CD14-positive monocyte (primary cell): ENCODE measurements around the gene NSD1. TPM values are rescaled to one million over a fixed set of nuclear protein-coding genes. Genes with fewer than 3 reads are reported as not detected.

Experiments used
- DNase-seq, 3 donors: peaks; one replicate each; pipeline ENCODE4 v3.0.0-alpha.2; 2011 to 2022
- H2AFZ ChIP-seq: 2 replicates; pipeline ENCODE4 v1.6.0; 2012; ENCODE audit warnings: mild to moderate bottlenecking, low read depth, low read length, inconsistent platforms; ENCODE audit not compliant: insufficient read depth, poor library complexity, severe bottlenecking
- H3K27ac ChIP-seq, 2 donors: 1 replicate in 1 of 2; 2 replicates in 1 of 2; pipeline ENCODE4 v1.5.1; 2012 to 2013; ENCODE audit warnings: low read length in 2 of 2, control low read depth in 1 of 2, inconsistent platforms in 1 of 2, low read depth in 1 of 2, mild to moderate bottlenecking in 1 of 2
- H3K27me3 ChIP-seq, 2 donors: one replicate each; pipeline versions ENCODE4 v1.6.0 to v1.6.1; 2011 to 2013; ENCODE audit warnings: low read length in 2 of 2; ENCODE audit not compliant: control insufficient read depth in 2 of 2, insufficient read depth in 2 of 2
- H3K36me3 ChIP-seq, 2 donors: replicated peaks in 1 of 2; 1 replicate in 1 of 2; 2 replicates in 1 of 2; pipeline versions ENCODE4 v1.5.1 to v1.6.1; 2012 to 2013; ENCODE audit warnings: low read length in 2 of 2, control low read depth in 1 of 2, inconsistent platforms in 1 of 2, mild to moderate bottlenecking in 1 of 2; ENCODE audit not compliant: insufficient read depth in 2 of 2, control insufficient read depth in 1 of 2
- H3K4me1 ChIP-seq, 2 donors: 1 replicate in 1 of 2; 2 replicates in 1 of 2; pipeline versions ENCODE4 v1.5.1 to v1.6.1; 2012 to 2013; ENCODE audit warnings: low read length in 2 of 2, control low read depth in 1 of 2, inconsistent platforms in 1 of 2, mild to moderate bottlenecking in 1 of 2, moderate library complexity in 1 of 2; ENCODE audit not compliant: insufficient read depth in 2 of 2, control insufficient read depth in 1 of 2
- H3K4me2 ChIP-seq: replicated peaks from 2 replicates; pipeline ENCODE3; 2012; ENCODE audit warnings: low read length, moderate library complexity, mild to moderate bottlenecking; ENCODE audit not compliant: poor library complexity, severe bottlenecking; ENCODE audit errors: extremely low read depth
- H3K4me3 ChIP-seq, 3 experiments: fragments of 200-600 bp in 1 of 3; sonication (generic) in 1 of 3; replicated peaks in 1 of 3; 1 replicate in 2 of 3; 2 replicates in 1 of 3; pipeline ENCODE4 v1.5.1; 2011 to 2013; ENCODE audit warnings: low read length in 3 of 3, mild to moderate bottlenecking in 3 of 3, control low read depth in 2 of 3, low read depth in 2 of 3, inconsistent platforms in 1 of 3, moderate library complexity in 1 of 3
- H3K79me2 ChIP-seq: 2 replicates; pipeline ENCODE4 v1.6.0; 2012; ENCODE audit warnings: mild to moderate bottlenecking, control low read depth, inconsistent platforms, low read length, moderate library complexity; ENCODE audit not compliant: insufficient read depth
- H3K9ac ChIP-seq: 2 replicates; pipeline ENCODE4 v1.6.0; 2017; ENCODE audit warnings: low read length, mild to moderate bottlenecking; ENCODE audit not compliant: insufficient read depth, poor library complexity, severe bottlenecking
- H3K9me3 ChIP-seq, 2 donors: replicated peaks in 1 of 2; 1 replicate in 1 of 2; 2 replicates in 1 of 2; pipeline versions ENCODE4 v1.5.1 to v1.6.1; 2012 to 2013; ENCODE audit warnings: low read length in 2 of 2, control low read depth in 1 of 2; ENCODE audit not compliant: control insufficient read depth in 1 of 2, insufficient read depth in 1 of 2
- H4K20me1 ChIP-seq: 2 replicates; pipeline ENCODE4 v1.6.0; 2012; ENCODE audit warnings: mild to moderate bottlenecking, low read length, control low read depth, moderate library complexity; ENCODE audit not compliant: insufficient read depth
- H3K27ac Mint-ChIP-seq, 7 donors: one replicate each; pipeline ENCODE4 v1.8.0; 2020; ENCODE audit warnings: mild to moderate bottlenecking in 7 of 7, mixed read lengths in 7 of 7, moderate library complexity in 6 of 7, inconsistent platforms in 2 of 7
- H3K27me3 Mint-ChIP-seq, 3 donors: one replicate each; pipeline ENCODE4 v1.8.0; 2021 to 2022; ENCODE audit warnings: low read depth in 3 of 3, mild to moderate bottlenecking in 3 of 3, mixed read lengths in 3 of 3, moderate library complexity in 3 of 3, inconsistent platforms in 1 of 3
- H3K36me3 Mint-ChIP-seq, 2 donors: one replicate each; pipeline ENCODE4 v1.8.0; 2020; ENCODE audit warnings: mixed read lengths in 2 of 2, inconsistent platforms in 1 of 2, mild to moderate bottlenecking in 1 of 2
- H3K4me1 Mint-ChIP-seq: one replicate; pipeline ENCODE4 v1.8.0; 2020; ENCODE audit warnings: mild to moderate bottlenecking, mixed read lengths
- H3K4me3 Mint-ChIP-seq, 2 donors: one replicate each; pipeline ENCODE4 v1.8.0; 2020; ENCODE audit warnings: mild to moderate bottlenecking in 2 of 2, mixed read lengths in 2 of 2, moderate library complexity in 1 of 2
- H3K9me3 Mint-ChIP-seq, 7 donors: one replicate each; pipeline ENCODE4 v1.8.0; 2020 to 2022; ENCODE audit warnings: mixed read lengths in 7 of 7, mild to moderate bottlenecking in 6 of 7, moderate library complexity in 6 of 7, inconsistent platforms in 2 of 7
- CTCF ChIP-seq: fragments of 200-600 bp; IDR thresholded peaks from one replicate; pipeline ENCODE4 v1.8.0; 2022; ENCODE audit warnings: antibody characterized with exemption, mild to moderate bottlenecking
- WGBS: methylation state at CpG from one replicate; pipeline ENCODE4 v1.1.5; 2013; ENCODE audit warnings: missing lambda C conversion rate; ENCODE audit not compliant: insufficient coverage; 5-methylcytosine and 5-hydroxymethylcytosine counted together
- intact Hi-C, 2 donors: fragments of 100-400 bp; cut with micrococcal nuclease; formaldehyde crosslinking; loops; one replicate each; pipeline versions ENCODE4 v1.15.0 to v1.15.1; 2023
- polyA plus RNA-seq, 3 donors: library from polyadenylated mRNA; depleted of rRNA in 1 of 3; unstranded in 2 of 3; stranded (reverse) in 1 of 3; fragments of 300-500 nt in 2 of 3; fragments of >200 nt in 1 of 3; fragmentation: Illumina TruSeq in 2 of 3; gene quantifications; 1 replicate in 2 of 3; 2 replicates in 1 of 3; pipeline ENCODE4 v1.2.3, GENCODE V29; 2012 to 2021

Gene NSD1
- polyA plus RNA-seq, 3 donors, result 12.6 to 31.9 (median 19.0) TPM

- peaks cover 53% of the 10 kb centered on the region for H3K79me2 ChIP-seq
- intact Hi-C loops, result no loop called here
- no peaks in the 10 kb centered on the region for H3K9me3 Mint-ChIP-seq
- H4K20me1 ChIP-seq, result peaks cover 75% of the 10 kb centered on the region
- H3K4me2 ChIP-seq, result no peak overlapping the region
- H2AFZ ChIP-seq, result no peak overlapping the region
- no peak overlapping the region for H3K9ac ChIP-seq
- H3K4me1 Mint-ChIP-seq, result peaks cover 3% of the 10 kb centered on the region
- no peak for DNase-seq
- H3K9me3 ChIP-seq, result no peaks in the 10 kb centered on the region
- no CpG with 5 or more reads among the region's 2 CpGs for WGBS
- no peak overlapping the region for H3K4me3 Mint-ChIP-seq
- no peak for TF ChIP-seq CTCF
- H3K36me3 ChIP-seq, result peaks cover 50 to 93% of the 10 kb centered on the region in 2 donors
- no peaks in the 10 kb centered on the region for H3K27me3 Mint-ChIP-seq
- H3K4me1 ChIP-seq, result no peaks in the 10 kb centered on the region
- no peaks in the 10 kb centered on the region for H3K27me3 ChIP-seq
- peaks cover 61 to 72% of the 10 kb centered on the region in 2 donors for H3K36me3 Mint-ChIP-seq
- no peak overlapping the region for H3K4me3 ChIP-seq
- H3K27ac ChIP-seq, result no peak overlapping the region
- peak overlapping the region in 1 of 7 donors; percentile 50 for H3K27ac Mint-ChIP-seq
These were observed 101.3 kb downstream of the NSD1 start for GRCh38 chr5:177234841-177235240.

DNA sequence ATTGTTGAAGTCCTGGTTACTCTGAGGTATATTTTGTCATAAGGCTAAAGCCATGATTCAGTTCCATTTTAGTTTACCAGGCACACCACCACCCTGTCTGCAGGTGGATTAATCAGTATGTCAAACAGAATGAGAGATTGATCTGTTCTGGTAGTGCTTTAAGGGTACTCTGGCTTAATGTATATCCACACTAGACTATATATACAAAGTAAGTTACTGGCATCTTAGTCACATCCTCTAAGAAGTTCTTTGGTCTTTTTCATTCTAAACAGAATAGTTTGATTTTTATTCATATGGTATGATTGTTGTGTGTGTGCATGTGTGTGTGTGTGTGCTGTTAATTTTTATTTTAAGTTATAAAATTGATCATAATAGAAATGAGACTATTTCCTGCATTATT, 108.2 kb downstream of the NSD1 start:
- Histone ChIP-seq H3K79me2 (peaks cover 17% of the 10 kb centered on the region), H2AFZ (no peak overlapping the region), H3K36me3 (peaks cover 79 to 94% of the 10 kb centered on the region in 2 donors), H3K4me1 (no peaks in the 10 kb centered on the region), H4K20me1 (peaks cover 48% of the 10 kb centered on the region), H3K4me2 (no peak overlapping the region), H3K9me3 (no peaks in the 10 kb centered on the region), H3K27ac (no peak overlapping the region), H3K9ac (no peak overlapping the region), H3K4me3 (no peak overlapping the region), H3K27me3 (no peaks in the 10 kb centered on the region)
- intact Hi-C loops, result no loop called here
- no peak for TF ChIP-seq CTCF
- Mint-ChIP-seq H3K4me3 (no peak overlapping the region), H3K27me3 (no peaks in the 10 kb centered on the region), H3K4me1 (no peaks in the 10 kb centered on the region), H3K36me3 (peaks cover 74 to 90% of the 10 kb centered on the region in 2 donors), H3K27ac (peak overlapping the region in 1 of 7 donors; percentile 45), H3K9me3 (no peaks in the 10 kb centered on the region)
- DNase-seq, result no peak
